ENCODE results near the gene C1QA. TPM values are rescaled to one million over a fixed set of nuclear protein-coding genes. Genes with fewer than 3 reads are reported as not detected.

The C1QA gene
- polyA plus RNA-seq, 1 of the 3 experiments (the other 2 are of a cell fraction) = not detected

- Histone ChIP-seq H3F3A (replicated peaks; ENCODE audit: insufficient read depth) (no peaks in the 10 kb centered on the region), H3K9ac (no peak overlapping the region), H3K79me2 (ENCODE audit: insufficient read depth) (no peaks in the 10 kb centered on the region), H2AFZ (ENCODE audit: low read depth) (no peak overlapping the region), H3K27ac (ENCODE audit: low read depth in 2 of 2, low read length in 1 of 2) (no peak overlapping the region), H3K27me3 (ENCODE audit: insufficient read depth) (peaks cover 18% of the 10 kb centered on the region; the same call in 1 of the 2 replicates), H4K20me1 (ENCODE audit: insufficient read depth) (no peaks in the 10 kb centered on the region), H3K36me3 (replicated peaks in 1 of 2; ENCODE audit: control insufficient read depth in 1 of 2, insufficient read depth in 2 of 2, low read length in 1 of 2) (no peaks in the 10 kb centered on the region), H3K4me1 (ENCODE audit: control insufficient read depth in 1 of 2, insufficient read depth in 2 of 2, low read depth in 1 of 2, low read length in 1 of 2) (no peaks in the 10 kb centered on the region), H3K4me3 (ENCODE audit: low read depth in 2 of 2, low read length in 1 of 2) (no peak overlapping the region), H3K9me2 (no peaks in the 10 kb centered on the region), H3K9me3 (no peaks in the 10 kb centered on the region), H3K4me2 (no peak overlapping the region)
- POLR2A ChIA-PET = no interaction called here
- no peak for DNase-seq
- TF ChIP-seq CHD2 (IDR thresholded peaks at IDR 0.05; ENCODE audit: low read length, partially characterized antibody) (no peak), MXI1 (IDR thresholded peaks at IDR 0.05; ENCODE audit: low read depth, low read length) (no peak), MAX (IDR thresholded peaks at IDR 0.05; ENCODE audit: low read depth) (no peak), TAF1 (IDR thresholded peaks at IDR 0.05; ENCODE audit: borderline replicate concordance, low read depth, low read length) (no peak), NRF1 (IDR thresholded peaks at IDR 0.05; ENCODE audit: low read depth, low read length) (no peak), RAD21 (IDR thresholded peaks at IDR 0.05; ENCODE audit: low read length) (no peak), USF2 (IDR thresholded peaks at IDR 0.05; ENCODE audit: borderline replicate concordance, low read depth, low read length) (no peak), PBX3 (IDR thresholded peaks at IDR 0.05) (no peak), TEAD4 (IDR thresholded peaks at IDR 0.05; ENCODE audit: borderline replicate concordance, insufficient read depth) (no peak), GABPA (IDR thresholded peaks at IDR 0.05; ENCODE audit: low read depth) (no peak), RFX5 (IDR thresholded peaks at IDR 0.05; ENCODE audit: low read length) (no peak)
- TF ChIP-seq, protein P1, sequence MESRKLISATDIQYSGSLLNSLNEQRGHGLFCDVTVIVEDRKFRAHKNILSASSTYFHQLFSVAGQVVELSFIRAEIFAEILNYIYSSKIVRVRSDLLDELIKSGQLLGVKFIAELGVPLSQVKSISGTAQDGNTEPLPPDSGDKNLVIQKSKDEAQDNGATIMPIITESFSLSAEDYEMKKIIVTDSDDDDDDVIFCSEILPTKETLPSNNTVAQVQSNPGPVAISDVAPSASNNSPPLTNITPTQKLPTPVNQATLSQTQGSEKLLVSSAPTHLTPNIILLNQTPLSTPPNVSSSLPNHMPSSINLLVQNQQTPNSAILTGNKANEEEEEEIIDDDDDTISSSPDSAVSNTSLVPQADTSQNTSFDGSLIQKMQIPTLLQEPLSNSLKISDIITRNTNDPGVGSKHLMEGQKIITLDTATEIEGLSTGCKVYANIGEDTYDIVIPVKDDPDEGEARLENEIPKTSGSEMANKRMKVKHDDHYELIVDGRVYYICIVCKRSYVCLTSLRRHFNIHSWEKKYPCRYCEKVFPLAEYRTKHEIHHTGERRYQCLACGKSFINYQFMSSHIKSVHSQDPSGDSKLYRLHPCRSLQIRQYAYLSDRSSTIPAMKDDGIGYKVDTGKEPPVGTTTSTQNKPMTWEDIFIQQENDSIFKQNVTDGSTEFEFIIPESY (IDR thresholded peaks at IDR 0.05; ENCODE audit: borderline replicate concordance, low read depth) = no peak
- TF ChIP-seq, protein P2, sequence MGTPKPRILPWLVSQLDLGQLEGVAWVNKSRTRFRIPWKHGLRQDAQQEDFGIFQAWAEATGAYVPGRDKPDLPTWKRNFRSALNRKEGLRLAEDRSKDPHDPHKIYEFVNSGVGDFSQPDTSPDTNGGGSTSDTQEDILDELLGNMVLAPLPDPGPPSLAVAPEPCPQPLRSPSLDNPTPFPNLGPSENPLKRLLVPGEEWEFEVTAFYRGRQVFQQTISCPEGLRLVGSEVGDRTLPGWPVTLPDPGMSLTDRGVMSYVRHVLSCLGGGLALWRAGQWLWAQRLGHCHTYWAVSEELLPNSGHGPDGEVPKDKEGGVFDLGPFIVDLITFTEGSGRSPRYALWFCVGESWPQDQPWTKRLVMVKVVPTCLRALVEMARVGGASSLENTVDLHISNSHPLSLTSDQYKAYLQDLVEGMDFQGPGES (IDR thresholded peaks at IDR 0.05; ENCODE audit: low read depth, low read length) = no peak
- TF ChIP-seq, protein P3, sequence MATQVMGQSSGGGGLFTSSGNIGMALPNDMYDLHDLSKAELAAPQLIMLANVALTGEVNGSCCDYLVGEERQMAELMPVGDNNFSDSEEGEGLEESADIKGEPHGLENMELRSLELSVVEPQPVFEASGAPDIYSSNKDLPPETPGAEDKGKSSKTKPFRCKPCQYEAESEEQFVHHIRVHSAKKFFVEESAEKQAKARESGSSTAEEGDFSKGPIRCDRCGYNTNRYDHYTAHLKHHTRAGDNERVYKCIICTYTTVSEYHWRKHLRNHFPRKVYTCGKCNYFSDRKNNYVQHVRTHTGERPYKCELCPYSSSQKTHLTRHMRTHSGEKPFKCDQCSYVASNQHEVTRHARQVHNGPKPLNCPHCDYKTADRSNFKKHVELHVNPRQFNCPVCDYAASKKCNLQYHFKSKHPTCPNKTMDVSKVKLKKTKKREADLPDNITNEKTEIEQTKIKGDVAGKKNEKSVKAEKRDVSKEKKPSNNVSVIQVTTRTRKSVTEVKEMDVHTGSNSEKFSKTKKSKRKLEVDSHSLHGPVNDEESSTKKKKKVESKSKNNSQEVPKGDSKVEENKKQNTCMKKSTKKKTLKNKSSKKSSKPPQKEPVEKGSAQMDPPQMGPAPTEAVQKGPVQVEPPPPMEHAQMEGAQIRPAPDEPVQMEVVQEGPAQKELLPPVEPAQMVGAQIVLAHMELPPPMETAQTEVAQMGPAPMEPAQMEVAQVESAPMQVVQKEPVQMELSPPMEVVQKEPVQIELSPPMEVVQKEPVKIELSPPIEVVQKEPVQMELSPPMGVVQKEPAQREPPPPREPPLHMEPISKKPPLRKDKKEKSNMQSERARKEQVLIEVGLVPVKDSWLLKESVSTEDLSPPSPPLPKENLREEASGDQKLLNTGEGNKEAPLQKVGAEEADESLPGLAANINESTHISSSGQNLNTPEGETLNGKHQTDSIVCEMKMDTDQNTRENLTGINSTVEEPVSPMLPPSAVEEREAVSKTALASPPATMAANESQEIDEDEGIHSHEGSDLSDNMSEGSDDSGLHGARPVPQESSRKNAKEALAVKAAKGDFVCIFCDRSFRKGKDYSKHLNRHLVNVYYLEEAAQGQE (IDR thresholded peaks at IDR 0.05; ENCODE audit: low read depth, low read length) = no peak
- CTCF ChIA-PET = interaction anchor here (1.2 to 3.3 kb wide), 4 partner anchors 12 to 271 kb away, joined by 3 to 18 read pairs (median 10); partner anchors contain the start of gene C1QC
- WGBS (ENCODE audit: low lambda C conversion rate) = 57% methylated on average over 2 of the region's 2 CpGs
Measured at GRCh38 chr1:22661880-22662279, 25.5 kb downstream of the C1QA start.
